Activated naive CD8-positive, alpha-beta T cell (primary cell): ENCODE measurements around the gene MYH2.

ENCODE experiments used
- H3K27ac Mint-ChIP-seq: one replicate; pipeline ENCODE4 v1.8.0; 2021; ENCODE audit warnings: mixed read lengths
- H3K27me3 Mint-ChIP-seq: one replicate; pipeline ENCODE4 v1.8.0; 2021; ENCODE audit warnings: mixed read lengths
- H3K36me3 Mint-ChIP-seq: one replicate; pipeline ENCODE4 v1.8.0; 2021; ENCODE audit warnings: mixed read lengths
- H3K4me1 Mint-ChIP-seq: one replicate; pipeline ENCODE4 v1.8.0; 2021; ENCODE audit warnings: low read depth, mixed read lengths
- H3K4me3 Mint-ChIP-seq: one replicate; pipeline ENCODE4 v1.8.0; 2021; ENCODE audit warnings: mild to moderate bottlenecking, mixed read lengths
- H3K9me3 Mint-ChIP-seq: one replicate; pipeline ENCODE4 v1.8.0; 2021; ENCODE audit warnings: low read depth, mixed read lengths

The MYH2 gene

GRCh38 chr17:10532026-10532425, 17.4 kb downstream of the MYH2 start:
- H3K9me3 Mint-ChIP-seq, result no peaks in the 10 kb centered on the region
- no peak overlapping the region for H3K27ac Mint-ChIP-seq
- H3K27me3 Mint-ChIP-seq, result peaks cover 9% of the 10 kb centered on the region
- H3K4me1 Mint-ChIP-seq, result no peaks in the 10 kb centered on the region
- H3K4me3 Mint-ChIP-seq, result no peak overlapping the region
- no peaks in the 10 kb centered on the region for H3K36me3 Mint-ChIP-seq

- H3K27ac Mint-ChIP-seq, result no peak overlapping the region
- H3K36me3 Mint-ChIP-seq, result no peaks in the 10 kb centered on the region
- H3K9me3 Mint-ChIP-seq, result no peaks in the 10 kb centered on the region
- H3K4me3 Mint-ChIP-seq, result no peak overlapping the region
- no peaks in the 10 kb centered on the region for H3K4me1 Mint-ChIP-seq
- H3K27me3 Mint-ChIP-seq, result peaks cover 3% of the 10 kb centered on the region
These were observed 22.0 kb downstream of the MYH2 start for GRCh38 chr17:10527419-10527818.

GRCh38 chr17:10526517-10526916, 22.9 kb downstream of the MYH2 start:
- H3K36me3 Mint-ChIP-seq, result no peaks in the 10 kb centered on the region
- peaks cover 4% of the 10 kb centered on the region for H3K27me3 Mint-ChIP-seq

GRCh38 chr17:10523064-10523463, 26.4 kb downstream of the MYH2 start:
- Mint-ChIP-seq H3K4me1 (no peaks in the 10 kb centered on the region), H3K9me3 (no peaks in the 10 kb centered on the region), H3K4me3 (no peak overlapping the region), H3K36me3 (no peaks in the 10 kb centered on the region), H3K27ac (no peak overlapping the region), H3K27me3 (peaks cover 1% of the 10 kb centered on the region)

More at GRCh38 chr17:10526517-10526916, 22.9 kb downstream of the MYH2 start:
- Mint-ChIP-seq H3K4me3 (no peak overlapping the region), H3K27ac (no peak overlapping the region), H3K9me3 (no peaks in the 10 kb centered on the region), H3K4me1 (no peaks in the 10 kb centered on the region)

- Mint-ChIP-seq H3K27me3 (peaks cover 1% of the 10 kb centered on the region), H3K4me3 (no peak overlapping the region), H3K4me1 (no peaks in the 10 kb centered on the region), H3K9me3 (no peaks in the 10 kb centered on the region), H3K27ac (no peak overlapping the region), H3K36me3 (no peaks in the 10 kb centered on the region)
These were observed 27.5 kb downstream of the MYH2 start for GRCh38 chr17:10521949-10522348.

- no peaks in the 10 kb centered on the region for H3K9me3 Mint-ChIP-seq
- no peak within 1 kb of the TSS for H3K4me3 Mint-ChIP-seq
These were observed 31.0 kb downstream of the MYH2 start, which contains the start of gene MYH1 for GRCh38 chr17:10518271-10519037. Gene MYH1 (minus strand): TSS chr17:10518542. CDS start chr17:10516642, 1,900 bp downstream.

GRCh38 chr17:10516638-10517037, 32.8 kb downstream of the MYH2 start:
- Mint-ChIP-seq H3K27me3 (no peaks in the 10 kb centered on the region), H3K27ac (no peak overlapping the region), H3K36me3 (no peaks in the 10 kb centered on the region), H3K4me3 (no peak overlapping the region), H3K9me3 (no peaks in the 10 kb centered on the region), H3K4me1 (no peaks in the 10 kb centered on the region)

More at GRCh38 chr17:10518271-10519037, 31.0 kb downstream of the MYH2 start, which contains the start of gene MYH1:
- Mint-ChIP-seq H3K27ac (no peak within 1 kb of the TSS), H3K27me3 (peaks cover 1% of the 10 kb centered on the region), H3K4me1 (no peaks in the 10 kb centered on the region), H3K36me3 (no peaks in the 10 kb centered on the region)

- Mint-ChIP-seq H3K9me3 (no peaks in the 10 kb centered on the region), H3K4me3 (no peak overlapping the region), H3K4me1 (no peaks in the 10 kb centered on the region), H3K27me3 (no peaks in the 10 kb centered on the region), H3K36me3 (no peaks in the 10 kb centered on the region), H3K27ac (no peak overlapping the region)
These were observed 33.4 kb downstream of the MYH2 start for GRCh38 chr17:10516065-10516464.

GRCh38 chr17:10513299-10514067, 36.0 kb downstream of the MYH2 start:
- H3K27ac Mint-ChIP-seq, result no peak overlapping the region
- no peak overlapping the region for H3K4me3 Mint-ChIP-seq
- no peaks in the 10 kb centered on the region for H3K36me3 Mint-ChIP-seq
- peaks cover 2% of the 10 kb centered on the region for H3K27me3 Mint-ChIP-seq
- no peaks in the 10 kb centered on the region for H3K4me1 Mint-ChIP-seq
- no peaks in the 10 kb centered on the region for H3K9me3 Mint-ChIP-seq

- H3K27ac Mint-ChIP-seq, result no peak overlapping the region
- no peak overlapping the region for H3K4me3 Mint-ChIP-seq
- H3K36me3 Mint-ChIP-seq, result no peaks in the 10 kb centered on the region
- H3K27me3 Mint-ChIP-seq, result peaks cover 2% of the 10 kb centered on the region
- H3K4me1 Mint-ChIP-seq, result no peaks in the 10 kb centered on the region
- H3K9me3 Mint-ChIP-seq, result no peaks in the 10 kb centered on the region
These were observed 36.6 kb downstream of the MYH2 start for GRCh38 chr17:10512856-10513255.

GRCh38 chr17:10499950-10500349, 49.5 kb downstream of the MYH2 start:
- H3K36me3 Mint-ChIP-seq, result no peaks in the 10 kb centered on the region
- H3K9me3 Mint-ChIP-seq, result no peaks in the 10 kb centered on the region
- H3K27me3 Mint-ChIP-seq, result peaks cover 10% of the 10 kb centered on the region
- no peaks in the 10 kb centered on the region for H3K4me1 Mint-ChIP-seq
- H3K27ac Mint-ChIP-seq, result no peak overlapping the region
- no peak overlapping the region for H3K4me3 Mint-ChIP-seq

- Mint-ChIP-seq H3K27ac (no peak overlapping the region), H3K9me3 (peaks cover 35% of the 10 kb centered on the region), H3K4me3 (no peak overlapping the region), H3K27me3 (peaks cover 9% of the 10 kb centered on the region), H3K4me1 (no peaks in the 10 kb centered on the region), H3K36me3 (no peaks in the 10 kb centered on the region)
These were observed 57.5 kb downstream of the MYH2 start for GRCh38 chr17:10492004-10492403.

- Mint-ChIP-seq H3K36me3 (peaks cover 2% of the 10 kb centered on the region), H3K27ac (no peak overlapping the region), H3K27me3 (no peaks in the 10 kb centered on the region)
These were observed 67.2 kb downstream of the MYH2 start for GRCh38 chr17:10482252-10482651.

GRCh38 chr17:10477701-10478100, 71.8 kb downstream of the MYH2 start:
- Mint-ChIP-seq H3K4me1 (no peaks in the 10 kb centered on the region), H3K9me3 (peaks cover 3% of the 10 kb centered on the region), H3K27ac (no peak overlapping the region), H3K4me3 (no peak overlapping the region), H3K27me3 (no peaks in the 10 kb centered on the region), H3K36me3 (peaks cover 2% of the 10 kb centered on the region)

More at GRCh38 chr17:10482252-10482651, 67.2 kb downstream of the MYH2 start:
- no peaks in the 10 kb centered on the region for H3K4me1 Mint-ChIP-seq
- no peak overlapping the region for H3K4me3 Mint-ChIP-seq
- H3K9me3 Mint-ChIP-seq, result peaks cover 28% of the 10 kb centered on the region

GRCh38 chr17:10474536-10474935, 74.9 kb downstream of the MYH2 start:
- Mint-ChIP-seq H3K4me3 (no peak overlapping the region), H3K36me3 (no peaks in the 10 kb centered on the region), H3K27me3 (no peaks in the 10 kb centered on the region), H3K27ac (no peak overlapping the region), H3K9me3 (no peaks in the 10 kb centered on the region), H3K4me1 (no peaks in the 10 kb centered on the region)
